Adipose tissue (tissue), 3 donors: ENCODE results near the gene NPTXR. TPM values are rescaled to one million over a fixed set of nuclear protein-coding genes. Genes with fewer than 3 reads are reported as not detected.

Source experiments
- H3K27ac ChIP-seq: one replicate; pipeline ENCODE4 v1.5.1; 2013; ENCODE audit warnings: low read depth, low read length
- WGBS, 3 donors: extraction: QIAGEN DNeasy Blood & Tissue Kit; methylation state at CpG; one replicate each; pipeline ENCODE4 v1.1.7; 2013; 5-methylcytosine and 5-hydroxymethylcytosine counted together
- polyA plus RNA-seq, 3 donors: library from polyadenylated mRNA; stranded (reverse); fragments of 200-250 nt; gene quantifications; one replicate each; pipeline ENCODE4 v1.2.3, GENCODE V29; 2013
- donor health status: healthy with polysubstance abuse.
- donor health status: Bipolar disorder and iron deficiency.
- donor health status: healthy.

The NPTXR gene
- polyA plus RNA-seq, 3 donors, result 2.7 to 3.6 (median 2.7) TPM

DNA sequence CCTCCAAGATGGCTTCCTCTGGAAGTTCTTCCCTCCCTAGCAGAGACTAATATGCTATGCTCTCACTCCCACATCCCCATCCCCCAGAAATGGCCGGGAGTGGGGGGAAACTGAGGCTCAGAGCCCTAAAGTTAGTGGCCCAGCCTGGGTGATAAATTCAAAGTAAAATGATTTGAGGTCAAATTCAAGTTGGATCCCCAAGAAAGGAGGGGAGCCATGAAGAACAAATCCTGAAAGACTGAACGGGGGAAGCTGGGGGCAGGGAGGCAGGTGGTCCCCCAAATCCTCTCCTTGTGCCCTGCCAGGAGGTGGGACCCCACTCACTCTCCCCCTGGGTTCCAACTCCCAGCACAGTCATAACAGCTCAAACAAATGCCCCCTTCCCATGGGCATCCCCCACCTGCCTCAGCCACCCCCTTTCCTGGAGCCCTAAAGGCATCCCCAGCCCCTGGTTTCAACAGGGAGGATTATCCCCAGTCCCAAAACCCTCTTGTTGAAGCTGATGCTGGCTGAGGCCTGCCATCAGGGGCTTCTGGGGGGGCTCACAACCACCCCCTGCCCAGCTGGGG lies 27.0 kb upstream of the NPTXR start:
- H3K27ac ChIP-seq, result no peak overlapping the region
- 8 to 25% (median 23%) methylated on average over 2 of the region's 2 CpGs for WGBS, 3 donors

GRCh38 chr22:38870312-38870741 lies 26.5 kb upstream of the NPTXR start:
- 2 to 13% (median 7%) methylated on average over 12 of the region's 12 CpGs for WGBS, 3 donors
- H3K27ac ChIP-seq, result no peak overlapping the region

GRCh38 chr22:38869663-38870062 lies 25.8 kb upstream of the NPTXR start:
- no peak overlapping the region for H3K27ac ChIP-seq
- 80 to 92% (median 80%) methylated on average over 3 of the region's 3 CpGs for WGBS, 3 donors

DNA sequence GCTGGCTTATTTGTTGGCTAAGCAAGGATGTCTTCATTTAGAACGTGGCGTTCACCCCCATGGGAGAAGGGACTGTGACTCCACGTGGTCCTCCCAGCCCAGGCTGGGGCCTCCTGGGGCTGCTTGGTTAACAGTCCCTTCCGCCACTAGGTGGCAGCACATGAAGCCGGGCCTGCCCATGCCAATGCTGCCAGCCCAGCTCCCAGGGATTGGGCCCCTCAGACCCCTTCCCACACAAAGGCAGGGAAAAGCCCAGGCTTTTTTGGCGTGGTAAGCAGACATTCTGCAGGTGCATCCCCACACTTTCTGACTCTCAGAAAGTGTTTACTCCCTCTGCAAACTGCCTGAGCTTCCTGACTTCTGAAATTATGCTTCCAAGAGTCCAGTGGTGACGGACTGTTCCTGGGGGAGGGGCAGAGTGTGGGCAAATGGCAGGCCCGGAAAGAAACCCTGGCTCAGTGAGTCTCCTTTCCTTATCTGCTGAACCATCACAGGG lies 25.1 kb upstream of the NPTXR start:
- 12 to 17% (median 13%) methylated on average over 8 of the region's 8 CpGs for WGBS, 3 donors
- H3K27ac ChIP-seq, result no peak overlapping the region

DNA sequence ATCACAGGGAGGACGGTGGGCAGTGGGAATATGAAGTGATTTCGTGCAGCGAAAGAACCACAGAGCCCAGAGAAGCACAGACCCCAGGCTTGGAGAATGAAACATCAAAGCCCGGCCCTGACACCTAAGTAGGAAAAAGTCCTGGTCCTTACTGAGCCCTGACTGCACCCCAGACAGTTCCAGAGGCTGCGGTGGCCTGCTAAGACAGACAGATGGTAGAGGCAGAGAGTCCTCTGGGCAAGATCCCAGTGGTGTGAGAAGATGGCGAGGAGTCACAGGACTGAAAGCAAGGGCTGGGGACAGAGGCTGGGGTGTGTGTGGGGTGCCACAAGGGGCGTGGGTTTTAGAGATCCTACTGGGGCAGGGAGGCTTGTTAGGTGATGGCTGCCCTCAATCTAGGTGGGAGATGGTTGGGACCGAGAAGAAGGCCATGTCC lies 24.5 kb upstream of the NPTXR start:
- 91 to 95% (median 94%) methylated on average over 8 of the region's 8 CpGs for WGBS, 3 donors
- no peak overlapping the region for H3K27ac ChIP-seq

- H3K27ac ChIP-seq, result no peak overlapping the region
- 88 to 94% (median 93%) methylated on average over 17 to 18 of the region's 18 CpGs for WGBS, 3 donors
Observed at GRCh38 chr22:38867471-38868285, 23.9 kb upstream of the NPTXR start.

DNA sequence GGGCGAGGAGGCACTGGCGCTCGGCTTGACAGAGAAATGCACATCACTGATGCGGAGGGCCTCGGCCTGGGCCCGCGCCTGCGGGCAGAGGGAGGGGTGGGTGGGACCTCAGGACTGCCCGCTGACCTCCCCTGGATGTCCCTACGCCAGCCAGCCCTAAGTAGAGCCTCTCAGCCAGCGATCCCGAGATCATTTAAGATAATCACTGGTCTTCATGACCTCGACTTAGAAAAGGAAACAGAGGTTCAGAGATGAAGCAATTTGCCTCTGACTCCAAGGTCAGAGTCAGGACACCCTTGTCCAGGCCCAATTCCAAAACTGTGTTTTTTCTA lies 23.3 kb upstream of the NPTXR start:
- 82 to 88% (median 87%) methylated on average over 10 to 13 of the region's 13 CpGs for WGBS, 3 donors
- no peak overlapping the region for H3K27ac ChIP-seq

DNA sequence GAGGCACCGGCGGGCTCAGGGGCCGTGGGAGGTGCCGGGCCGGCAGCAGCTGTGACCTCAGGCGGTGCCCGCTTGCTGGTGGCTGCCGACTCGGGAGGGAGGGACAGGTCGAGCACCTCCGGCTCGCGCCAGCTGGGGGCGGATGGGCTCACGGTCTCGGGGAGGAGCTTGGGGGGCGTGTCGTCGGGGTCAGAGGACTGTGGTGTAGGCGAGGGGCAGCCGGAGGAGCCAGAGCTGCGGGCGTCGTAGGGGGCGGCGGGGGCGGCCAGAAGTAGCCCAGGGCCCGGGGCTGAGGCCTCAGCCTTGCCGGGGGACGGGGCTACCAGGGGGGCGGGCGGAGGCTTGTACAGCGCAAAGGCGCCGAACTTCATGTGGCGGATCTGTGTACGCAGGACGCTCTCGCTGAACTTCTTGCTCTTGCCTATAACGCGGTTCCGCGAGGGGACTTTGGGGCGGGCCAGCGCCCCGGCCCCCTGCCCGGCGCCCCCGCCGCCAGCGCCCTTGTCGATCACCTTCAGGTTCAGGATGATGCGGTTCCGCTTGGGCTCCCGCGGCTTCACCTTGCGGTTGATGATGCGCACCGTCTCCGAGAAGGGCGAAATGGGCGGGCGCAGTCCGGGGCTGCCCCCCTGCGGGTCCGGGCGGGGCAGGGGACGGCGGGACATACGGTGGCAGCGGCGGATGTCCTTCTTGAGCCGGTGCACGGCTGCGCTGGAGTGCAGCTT lies 22.7 kb upstream of the NPTXR start:
- no peak overlapping the region for H3K27ac ChIP-seq
- 71 to 85% (median 85%) methylated on average over 60 to 75 of the region's 75 CpGs for WGBS, 3 donors

- H3K27ac ChIP-seq, result no peak overlapping the region
- 80 to 87% (median 87%) methylated on average over 10 to 15 of the region's 15 CpGs for WGBS, 3 donors
Observed at GRCh38 chr22:38866024-38866398, 22.2 kb upstream of the NPTXR start.

GRCh38 chr22:38865201-38866023 lies 21.6 kb upstream of the NPTXR start:
- WGBS, 3 donors, result 66 to 81% (median 75%) methylated on average over 18 to 20 of the region's 20 CpGs
- H3K27ac ChIP-seq, result no peak overlapping the region

- WGBS, 3 donors, result 24 to 53% (median 47%) methylated on average over 24 of the region's 24 CpGs
- no peak overlapping the region for H3K27ac ChIP-seq
Observed at GRCh38 chr22:38864361-38865191, 20.7 kb upstream of the NPTXR start.

DNA sequence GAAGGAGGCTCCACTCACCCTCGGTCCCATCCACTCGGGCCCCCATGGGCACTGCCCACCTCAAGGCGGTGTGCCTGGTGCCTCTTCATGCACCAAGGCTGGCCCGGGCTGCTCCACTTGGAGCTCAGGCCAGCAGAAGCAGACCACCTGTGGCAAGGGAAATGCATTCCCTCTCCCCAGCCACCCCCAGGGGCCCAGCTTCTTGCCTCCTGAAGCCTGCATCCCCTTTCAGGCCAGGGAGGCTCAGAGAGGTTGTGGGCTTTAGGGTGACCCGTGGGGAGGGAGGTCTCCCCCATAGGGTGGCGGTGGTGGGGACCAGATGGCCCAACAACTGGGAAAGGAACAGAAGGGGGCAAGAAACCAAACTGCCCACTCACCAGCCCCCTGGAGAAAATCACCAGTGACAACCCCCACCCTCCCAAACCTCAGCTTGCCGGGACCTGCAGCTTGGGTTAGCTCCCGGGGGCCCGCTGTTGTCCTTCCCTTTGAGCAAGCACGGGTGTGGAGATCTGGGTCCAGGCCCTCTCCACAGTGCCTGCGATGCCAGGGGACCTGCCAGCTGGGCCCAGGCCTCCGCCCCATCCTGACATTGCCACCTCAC lies 19.8 kb upstream of the NPTXR start:
- 67 to 88% (median 81%) methylated on average over 12 of the region's 12 CpGs for WGBS, 3 donors
- no peak overlapping the region for H3K27ac ChIP-seq

GRCh38 chr22:38862375-38863329 lies 18.8 kb upstream of the NPTXR start:
- WGBS, 3 donors, result 52 to 76% (median 57%) methylated on average over 14 of the region's 14 CpGs
- H3K27ac ChIP-seq, result no peak overlapping the region

DNA sequence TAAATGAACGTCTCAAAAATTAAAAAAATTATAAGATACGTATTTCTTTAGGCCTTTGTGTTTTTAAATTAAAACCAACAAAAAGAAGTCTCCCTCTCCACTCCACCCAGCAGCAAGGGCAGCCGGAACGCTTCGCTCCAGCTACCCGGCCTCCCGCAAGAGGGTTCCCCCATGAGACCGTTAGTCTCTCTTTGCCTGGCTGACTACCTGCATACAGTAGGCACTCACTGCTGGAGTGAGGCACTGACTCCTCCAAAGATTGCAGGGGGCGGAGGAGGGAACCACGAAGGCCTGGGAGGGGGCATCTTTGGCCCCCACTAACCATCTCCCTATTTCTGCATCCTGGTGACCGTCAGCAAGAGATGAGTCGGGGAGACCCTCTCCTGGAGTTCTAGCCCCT lies 18.1 kb upstream of the NPTXR start:
- 52 to 71% (median 55%) methylated on average over 12 of the region's 12 CpGs for WGBS, 3 donors

DNA sequence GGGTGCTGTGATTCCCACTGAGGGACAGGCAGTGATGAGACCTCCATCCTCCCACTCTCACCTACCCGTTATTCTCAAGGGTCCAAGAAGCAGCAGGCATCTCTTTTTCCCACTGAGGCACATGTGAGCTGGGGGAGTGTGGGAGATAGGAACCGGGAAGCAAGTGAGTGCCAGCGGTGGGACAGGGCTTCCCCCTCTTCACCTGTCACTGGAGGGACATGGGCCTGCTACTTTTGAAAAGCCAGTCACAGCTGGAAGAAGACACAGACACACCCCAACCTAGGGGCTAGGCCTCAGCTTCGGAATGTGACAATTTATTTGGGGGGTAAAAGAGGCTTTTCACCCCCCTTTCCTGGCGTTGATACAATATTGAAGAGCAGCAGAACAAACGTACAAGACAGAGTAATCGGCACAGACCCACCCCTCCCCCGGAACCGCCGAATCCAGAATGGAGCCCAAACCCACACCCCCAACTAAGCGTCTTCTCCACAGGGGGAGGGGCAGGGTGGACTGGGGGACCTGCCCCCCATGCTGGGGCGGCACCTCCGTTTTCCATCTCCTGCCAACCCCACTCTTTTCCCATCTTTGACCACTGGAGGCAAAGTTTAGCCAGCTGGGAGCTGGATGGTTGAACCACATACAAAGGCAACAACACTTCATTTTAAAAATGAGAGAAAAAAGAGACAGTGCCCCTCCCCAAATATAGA lies 17.5 kb upstream of the NPTXR start:
- 42 to 56% (median 54%) methylated on average over 13 of the region's 13 CpGs for WGBS, 3 donors
- no peak overlapping the region for H3K27ac ChIP-seq

More for the DNA sequence above, 18.1 kb upstream of the NPTXR start:
- H3K27ac ChIP-seq, result no peak overlapping the region
